PFSK-1 (cell line): Measurements from ENCODE around the gene MSI2.

ENCODE experiments used
- FOXP2 ChIP-seq: optimal IDR thresholded peaks from 2 replicates; pipeline ENCODE3; 2011; ENCODE audit warnings: borderline replicate concordance, control low read depth, inconsistent platforms; ENCODE audit not compliant: insufficient read depth; ENCODE audit errors: extremely low read length, extremely low read depth
- POLR2AphosphoS5 ChIP-seq: IDR thresholded peaks from 2 replicates; pipeline ENCODE4 v1.6.1; 2012; ENCODE audit warnings: low read depth, mild to moderate bottlenecking, control low read depth, low read length, moderate library complexity
- SIN3A ChIP-seq: IDR thresholded peaks from 2 replicates; pipeline ENCODE4 v1.6.1; 2012; ENCODE audit warnings: mild to moderate bottlenecking, low read length, moderate library complexity, borderline replicate concordance; ENCODE audit not compliant: insufficient read depth
- TAF1 ChIP-seq: IDR thresholded peaks from 2 replicates; pipeline ENCODE4 v1.6.1; 2012; ENCODE audit warnings: low read length, control low read depth, borderline replicate concordance; ENCODE audit not compliant: insufficient read depth
- TF ChIP-seq, protein P1 (sequence below), 2 experiments: IDR thresholded peaks; 2 replicates each; pipeline versions ENCODE4 v1.6.1 to v1.8.0; 2011 to 2012; ENCODE audit warnings: low read depth in 2 of 2, low read length in 2 of 2, control low read depth in 1 of 2, inconsistent platforms in 1 of 2, mild to moderate bottlenecking in 1 of 2, moderate library complexity in 1 of 2; ENCODE audit not compliant: insufficient read depth in 1 of 2

The MSI2 gene

GRCh38 chr17:57629886-57630285 lies 373.6 kb downstream of the MSI2 start:
- TF ChIP-seq POLR2AphosphoS5 (no peak), TAF1 (no peak), SIN3A (no peak), FOXP2 (no peak)
- TF ChIP-seq, protein P1, sequence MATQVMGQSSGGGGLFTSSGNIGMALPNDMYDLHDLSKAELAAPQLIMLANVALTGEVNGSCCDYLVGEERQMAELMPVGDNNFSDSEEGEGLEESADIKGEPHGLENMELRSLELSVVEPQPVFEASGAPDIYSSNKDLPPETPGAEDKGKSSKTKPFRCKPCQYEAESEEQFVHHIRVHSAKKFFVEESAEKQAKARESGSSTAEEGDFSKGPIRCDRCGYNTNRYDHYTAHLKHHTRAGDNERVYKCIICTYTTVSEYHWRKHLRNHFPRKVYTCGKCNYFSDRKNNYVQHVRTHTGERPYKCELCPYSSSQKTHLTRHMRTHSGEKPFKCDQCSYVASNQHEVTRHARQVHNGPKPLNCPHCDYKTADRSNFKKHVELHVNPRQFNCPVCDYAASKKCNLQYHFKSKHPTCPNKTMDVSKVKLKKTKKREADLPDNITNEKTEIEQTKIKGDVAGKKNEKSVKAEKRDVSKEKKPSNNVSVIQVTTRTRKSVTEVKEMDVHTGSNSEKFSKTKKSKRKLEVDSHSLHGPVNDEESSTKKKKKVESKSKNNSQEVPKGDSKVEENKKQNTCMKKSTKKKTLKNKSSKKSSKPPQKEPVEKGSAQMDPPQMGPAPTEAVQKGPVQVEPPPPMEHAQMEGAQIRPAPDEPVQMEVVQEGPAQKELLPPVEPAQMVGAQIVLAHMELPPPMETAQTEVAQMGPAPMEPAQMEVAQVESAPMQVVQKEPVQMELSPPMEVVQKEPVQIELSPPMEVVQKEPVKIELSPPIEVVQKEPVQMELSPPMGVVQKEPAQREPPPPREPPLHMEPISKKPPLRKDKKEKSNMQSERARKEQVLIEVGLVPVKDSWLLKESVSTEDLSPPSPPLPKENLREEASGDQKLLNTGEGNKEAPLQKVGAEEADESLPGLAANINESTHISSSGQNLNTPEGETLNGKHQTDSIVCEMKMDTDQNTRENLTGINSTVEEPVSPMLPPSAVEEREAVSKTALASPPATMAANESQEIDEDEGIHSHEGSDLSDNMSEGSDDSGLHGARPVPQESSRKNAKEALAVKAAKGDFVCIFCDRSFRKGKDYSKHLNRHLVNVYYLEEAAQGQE (IDR thresholded peaks at IDR 0.05; ENCODE audit: insufficient read depth in 1 of 2, low read depth in 2 of 2, low read length in 2 of 2), result no peak

GRCh38 chr17:57630736-57631135 lies 374.4 kb downstream of the MSI2 start:
- TF ChIP-seq TAF1 (no peak), POLR2AphosphoS5 (no peak), SIN3A (no peak), FOXP2 (no peak)
- TF ChIP-seq, protein P1 (IDR thresholded peaks at IDR 0.05; ENCODE audit: insufficient read depth in 1 of 2, low read depth in 2 of 2, low read length in 2 of 2), result no peak

DNA sequence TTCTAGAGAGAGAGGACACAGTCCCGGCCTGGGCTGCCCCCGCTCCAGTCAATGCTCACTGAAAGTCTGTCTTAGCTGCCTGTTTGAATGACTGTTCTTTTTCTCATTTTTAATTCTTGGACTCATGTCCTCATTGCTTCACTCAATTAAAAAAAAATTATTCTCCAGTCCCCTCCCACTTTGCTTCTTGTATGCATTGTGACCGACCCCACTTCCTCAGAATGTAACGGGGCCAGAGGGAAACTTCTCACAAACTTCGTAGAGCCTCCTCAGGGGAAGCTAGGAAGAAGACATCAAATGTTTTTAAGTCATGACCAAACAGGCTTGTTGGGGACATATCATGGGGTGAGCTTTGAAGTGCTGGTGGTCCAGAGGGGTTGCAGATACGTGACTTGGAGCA lies 375.5 kb downstream of the MSI2 start:
- TF ChIP-seq SIN3A (no peak), POLR2AphosphoS5 (no peak), FOXP2 (no peak), TAF1 (no peak)
- TF ChIP-seq, protein P1 (IDR thresholded peaks at IDR 0.05; ENCODE audit: insufficient read depth in 1 of 2, low read depth in 2 of 2, low read length in 2 of 2), result no peak

DNA sequence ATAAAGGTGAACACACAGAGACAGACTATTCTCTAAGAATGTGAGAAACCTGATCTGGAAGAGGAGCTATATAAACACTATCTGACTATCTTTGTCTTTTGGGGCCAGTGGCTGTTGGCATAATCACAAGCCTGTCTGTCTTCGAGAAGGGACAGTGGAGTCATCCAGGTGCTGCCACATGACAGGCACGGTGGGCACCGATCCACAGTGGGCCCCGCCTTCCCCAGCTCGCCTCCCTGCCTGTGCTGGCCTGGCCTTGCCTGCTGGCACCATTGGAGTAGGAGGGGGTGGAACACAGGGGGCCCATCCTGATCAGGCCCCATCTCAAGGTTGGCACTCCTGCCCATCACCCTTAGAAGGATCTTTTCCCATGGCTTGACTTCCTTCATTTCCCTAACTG lies 376.0 kb downstream of the MSI2 start:
- no peak for TF ChIP-seq FOXP2
- TF ChIP-seq TAF1, result no peak
- TF ChIP-seq POLR2AphosphoS5, result no peak
- TF ChIP-seq, protein P1 (IDR thresholded peaks at IDR 0.05; ENCODE audit: insufficient read depth in 1 of 2, low read depth in 2 of 2, low read length in 2 of 2), result no peak
- no peak for TF ChIP-seq SIN3A

GRCh38 chr17:57633236-57633635 lies 376.9 kb downstream of the MSI2 start:
- TF ChIP-seq FOXP2, result no peak
- TF ChIP-seq, protein P1 (IDR thresholded peaks at IDR 0.05; ENCODE audit: insufficient read depth in 1 of 2, low read depth in 2 of 2, low read length in 2 of 2), result no peak
- TF ChIP-seq TAF1, result no peak
- no peak for TF ChIP-seq POLR2AphosphoS5
- TF ChIP-seq SIN3A, result no peak
